Measurements from ENCODE around the gene CLDN16.

The CLDN16 gene

GRCh38 chr3:190380184-190380583, 7.8 kb upstream of the CLDN16 start:
- no peak for DNase-seq (ENCODE audit: low read depth in 2 of 2)

- DNase-seq (ENCODE audit: low read depth in 2 of 2) = no peak
Measured at GRCh38 chr3:190381441-190381840, 6.5 kb upstream of the CLDN16 start.

- DNase-seq (ENCODE audit: low read depth in 2 of 2) = no peak
Measured at GRCh38 chr3:190382082-190382481, 5.9 kb upstream of the CLDN16 start.

GRCh38 chr3:190384309-190384756, 3.6 kb upstream of the CLDN16 start:
- no peak for DNase-seq (ENCODE audit: low read depth in 2 of 2)

- DNase-seq (ENCODE audit: low read depth in 2 of 2) = no peak
Measured at GRCh38 chr3:190385731-190386688, 2.0 kb upstream of the CLDN16 start.

GRCh38 chr3:190388703-190389102, 740 bp downstream of the CLDN16 start:
- no peak for DNase-seq (ENCODE audit: low read depth in 2 of 2)

GRCh38 chr3:190396001-190396400, 8.0 kb downstream of the CLDN16 start:
- DNase-seq (ENCODE audit: low read depth in 2 of 2) = no peak

- DNase-seq (ENCODE audit: low read depth in 2 of 2) = no peak
Measured at GRCh38 chr3:190397889-190398288, 9.9 kb downstream of the CLDN16 start.

- no peak for DNase-seq (ENCODE audit: low read depth in 2 of 2)
Measured at GRCh38 chr3:190399677-190400076, 11.7 kb downstream of the CLDN16 start.

GRCh38 chr3:190401963-190402362, 14.0 kb downstream of the CLDN16 start:
- DNase-seq (ENCODE audit: low read depth in 2 of 2) = no peak

GRCh38 chr3:190404715-190405114, 16.8 kb downstream of the CLDN16 start:
- no peak for DNase-seq (ENCODE audit: low read depth in 2 of 2)

- DNase-seq (ENCODE audit: low read depth in 2 of 2) = no peak
Measured at GRCh38 chr3:190414297-190414696, 26.3 kb downstream of the CLDN16 start.

GRCh38 chr3:190424108-190424477, 36.1 kb downstream of the CLDN16 start:
- no peak for DNase-seq (ENCODE audit: low read depth in 2 of 2)

GRCh38 chr3:190424478-190425439, 36.8 kb downstream of the CLDN16 start:
- peak; percentile 5 to 8 for DNase-seq (ENCODE audit: low read depth in 2 of 2)

GRCh38 chr3:190425833-190426232, 37.9 kb downstream of the CLDN16 start:
- no peak for DNase-seq (ENCODE audit: low read depth in 2 of 2)

- DNase-seq (ENCODE audit: low read depth in 2 of 2) = no peak
Measured at GRCh38 chr3:190426806-190427507, 39.0 kb downstream of the CLDN16 start.

GRCh38 chr3:190429681-190430080, 41.7 kb downstream of the CLDN16 start:
- DNase-seq (ENCODE audit: low read depth in 2 of 2) = no peak

GRCh38 chr3:190430906-190431305, 42.9 kb downstream of the CLDN16 start:
- no peak for DNase-seq (ENCODE audit: low read depth in 2 of 2)

GRCh38 chr3:190432216-190432615, 44.3 kb downstream of the CLDN16 start:
- no peak for DNase-seq (ENCODE audit: low read depth in 2 of 2)

- DNase-seq (ENCODE audit: low read depth in 2 of 2) = no peak
Measured at GRCh38 chr3:190433626-190434025, 45.7 kb downstream of the CLDN16 start.

GRCh38 chr3:190435618-190436017, 47.7 kb downstream of the CLDN16 start:
- no peak for DNase-seq (ENCODE audit: low read depth in 2 of 2)

- no peak for DNase-seq (ENCODE audit: low read depth in 2 of 2)
Measured at GRCh38 chr3:190436331-190436730, 48.4 kb downstream of the CLDN16 start.
